Measurements from ENCODE around the gene DUSP7.
A peak's percentile ranks its signal among the peaks of the same experiment; 100 is the strongest.

The DUSP7 gene

GRCh38 chr3:52085681-52086282 lies 29.4 kb upstream of the DUSP7 start:
- no peak for TF ChIP-seq CTCF (conservative IDR thresholded peaks at IDR 0.05)
- H3K27ac ChIP-seq = no peak overlapping the region

- H3K27ac ChIP-seq = no peak overlapping the region
- 0 out of 2 replicates have a peak, but pooled peaks have one; percentile 9 for TF ChIP-seq CTCF (conservative IDR thresholded peaks at IDR 0.05)
Measured at GRCh38 chr3:52084954-52085680, 28.7 kb upstream of the DUSP7 start.

GRCh38 chr3:52084216-52084945 lies 28.0 kb upstream of the DUSP7 start:
- no peak overlapping the region for H3K27ac ChIP-seq
- no peak for TF ChIP-seq CTCF (conservative IDR thresholded peaks at IDR 0.05)

GRCh38 chr3:52083556-52084087 lies 27.3 kb upstream of the DUSP7 start:
- no peak for TF ChIP-seq CTCF (conservative IDR thresholded peaks at IDR 0.05)
- no peak overlapping the region for H3K27ac ChIP-seq

- no peak overlapping the region for H3K27ac ChIP-seq
- TF ChIP-seq CTCF (conservative IDR thresholded peaks at IDR 0.05) = no peak
Measured at GRCh38 chr3:52082951-52083350, 26.6 kb upstream of the DUSP7 start.

GRCh38 chr3:52080830-52081719 lies 24.7 kb upstream of the DUSP7 start:
- H3K27ac ChIP-seq = no peak overlapping the region
- no peak for TF ChIP-seq CTCF (conservative IDR thresholded peaks at IDR 0.05)
